Measurements from ENCODE around the gene ETDC.

ETDC gene

GRCh38 chrX:135327299-135327698, 18.0 kb downstream of the ETDC start:
- DNase-seq (ENCODE audit: low read depth), result no peak
- H3K4me3 ChIP-seq (ENCODE audit: low read depth, low read length), result no peak overlapping the region
- TF ChIP-seq, protein P1, sequence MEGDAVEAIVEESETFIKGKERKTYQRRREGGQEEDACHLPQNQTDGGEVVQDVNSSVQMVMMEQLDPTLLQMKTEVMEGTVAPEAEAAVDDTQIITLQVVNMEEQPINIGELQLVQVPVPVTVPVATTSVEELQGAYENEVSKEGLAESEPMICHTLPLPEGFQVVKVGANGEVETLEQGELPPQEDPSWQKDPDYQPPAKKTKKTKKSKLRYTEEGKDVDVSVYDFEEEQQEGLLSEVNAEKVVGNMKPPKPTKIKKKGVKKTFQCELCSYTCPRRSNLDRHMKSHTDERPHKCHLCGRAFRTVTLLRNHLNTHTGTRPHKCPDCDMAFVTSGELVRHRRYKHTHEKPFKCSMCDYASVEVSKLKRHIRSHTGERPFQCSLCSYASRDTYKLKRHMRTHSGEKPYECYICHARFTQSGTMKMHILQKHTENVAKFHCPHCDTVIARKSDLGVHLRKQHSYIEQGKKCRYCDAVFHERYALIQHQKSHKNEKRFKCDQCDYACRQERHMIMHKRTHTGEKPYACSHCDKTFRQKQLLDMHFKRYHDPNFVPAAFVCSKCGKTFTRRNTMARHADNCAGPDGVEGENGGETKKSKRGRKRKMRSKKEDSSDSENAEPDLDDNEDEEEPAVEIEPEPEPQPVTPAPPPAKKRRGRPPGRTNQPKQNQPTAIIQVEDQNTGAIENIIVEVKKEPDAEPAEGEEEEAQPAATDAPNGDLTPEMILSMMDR (IDR thresholded peaks at IDR 0.05; ENCODE audit: control insufficient read depth, extremely low read depth, insufficient read depth), result no peak

DNA sequence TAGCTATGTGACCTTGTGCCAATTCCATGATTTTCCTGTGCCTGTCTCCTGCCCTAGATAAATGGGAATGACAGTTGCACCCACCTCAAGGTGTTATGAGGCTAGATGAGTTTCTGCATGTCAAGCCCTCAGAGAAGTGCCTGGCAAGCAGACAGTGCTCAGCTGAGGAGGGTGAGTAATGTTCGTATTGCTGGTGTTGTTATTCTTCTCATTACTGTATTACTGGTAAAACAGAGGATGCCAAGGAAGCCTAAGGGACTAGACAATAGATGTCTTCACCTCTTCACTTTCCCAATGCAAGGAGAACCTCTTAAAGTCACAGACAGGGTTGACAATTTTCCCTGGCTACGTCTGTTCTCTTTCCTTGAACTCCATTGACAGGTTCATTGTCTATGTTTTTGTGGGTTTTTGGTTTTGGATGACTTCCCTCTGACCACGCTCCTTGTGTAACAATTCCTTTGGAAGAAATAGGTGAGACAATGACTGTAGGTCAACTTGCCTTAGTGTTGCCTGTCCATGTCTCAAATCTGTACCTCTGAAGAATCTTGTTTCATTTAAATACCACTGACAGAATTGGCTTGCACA, 19.2 kb downstream of the ETDC start:
- no peak overlapping the region for H3K4me3 ChIP-seq (ENCODE audit: low read depth, low read length)
- TF ChIP-seq, protein P1 (IDR thresholded peaks at IDR 0.05; ENCODE audit: control insufficient read depth, extremely low read depth, insufficient read depth), result no peak
- DNase-seq (ENCODE audit: low read depth), result no peak

DNA sequence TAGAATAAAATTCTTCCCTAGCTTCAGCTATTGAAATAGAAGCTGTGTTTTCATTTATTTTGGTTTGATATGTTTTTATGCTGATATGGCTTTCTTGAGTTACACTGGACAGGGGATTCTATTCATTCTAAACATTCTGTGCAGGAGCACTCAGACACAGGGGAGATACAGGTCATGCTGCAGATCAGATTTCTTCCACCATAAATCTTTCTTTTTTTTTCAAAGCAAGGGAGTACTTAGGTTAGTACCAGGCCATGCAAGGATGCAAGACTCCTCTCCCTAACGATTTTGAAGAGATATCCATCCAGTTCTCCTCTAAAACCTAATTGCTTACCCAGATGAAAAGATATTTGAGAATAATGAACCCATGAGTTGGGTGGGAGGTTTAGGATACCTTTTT, 21.4 kb downstream of the ETDC start:
- H3K4me3 ChIP-seq (ENCODE audit: low read depth, low read length), result no peak overlapping the region
- no peak for DNase-seq (ENCODE audit: low read depth)
- TF ChIP-seq, protein P1 (IDR thresholded peaks at IDR 0.05; ENCODE audit: control insufficient read depth, extremely low read depth, insufficient read depth), result no peak

- no peak overlapping the region for H3K4me3 ChIP-seq (ENCODE audit: low read depth, low read length)
- TF ChIP-seq, protein P1 (IDR thresholded peaks at IDR 0.05; ENCODE audit: control insufficient read depth, extremely low read depth, insufficient read depth), result no peak
- DNase-seq (ENCODE audit: low read depth), result no peak
Observed at GRCh38 chrX:135331525-135331924, 22.2 kb downstream of the ETDC start.

DNA sequence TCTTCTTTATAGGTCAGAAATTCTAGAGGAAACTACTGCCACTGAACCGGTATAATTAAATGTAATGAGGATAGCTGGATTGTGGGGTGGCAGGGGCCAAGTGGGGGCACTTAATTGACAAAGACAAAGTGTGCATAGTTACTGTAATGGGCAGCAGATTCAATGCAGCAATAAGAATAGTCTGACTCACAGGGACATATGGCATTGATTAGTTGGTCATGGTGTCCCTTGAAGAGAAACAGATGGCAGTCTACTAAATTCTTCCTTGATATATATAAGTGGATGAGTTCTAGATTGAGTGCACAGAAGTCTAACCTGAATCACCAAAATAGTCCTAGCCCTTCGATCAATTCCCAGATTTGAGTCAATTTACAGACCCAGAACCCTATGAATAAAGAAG, 31.6 kb downstream of the ETDC start:
- DNase-seq (ENCODE audit: low read depth), result no peak
- H3K4me3 ChIP-seq (ENCODE audit: low read depth, low read length), result peak overlapping the region; percentile 77
- TF ChIP-seq, protein P1 (IDR thresholded peaks at IDR 0.05; ENCODE audit: control insufficient read depth, extremely low read depth, insufficient read depth), result no peak

- TF ChIP-seq, protein P1 (IDR thresholded peaks at IDR 0.05; ENCODE audit: control insufficient read depth, extremely low read depth, insufficient read depth), result no peak
- DNase-seq (ENCODE audit: low read depth), result no peak
Observed at GRCh38 chrX:135345107-135345589, 35.9 kb downstream of the ETDC start.

DNA sequence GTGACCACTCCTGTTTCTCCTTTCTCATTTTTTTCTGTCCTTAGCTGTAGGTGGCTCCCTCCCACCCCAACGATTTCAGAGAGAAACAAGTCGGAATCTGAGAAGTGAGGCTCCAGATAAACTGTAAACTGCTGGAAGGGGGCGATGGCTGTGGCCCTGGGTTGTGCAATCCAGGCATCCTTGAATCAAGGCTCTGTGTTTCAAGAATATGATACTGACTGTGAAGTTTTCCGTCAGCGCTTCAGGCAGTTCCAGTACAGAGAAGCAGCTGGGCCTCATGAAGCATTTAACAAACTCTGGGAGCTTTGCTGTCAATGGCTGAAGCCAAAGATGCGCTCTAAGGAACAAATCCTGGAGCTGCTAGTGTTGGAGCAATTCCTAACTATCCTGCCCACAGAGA, 37.7 kb downstream of the ETDC start:
- no peak overlapping the region for H3K4me3 ChIP-seq (ENCODE audit: low read depth, low read length)
- no peak for DNase-seq (ENCODE audit: low read depth)
- TF ChIP-seq, protein P1 (IDR thresholded peaks at IDR 0.05; ENCODE audit: control insufficient read depth, extremely low read depth, insufficient read depth), result no peak

More at GRCh38 chrX:135345107-135345589, 35.9 kb downstream of the ETDC start:
- H3K4me3 ChIP-seq (ENCODE audit: low read depth, low read length), result peak overlapping the region; percentile 77
